Peyer's patch (tissue), 4 donors: ENCODE measurements around the gene FASTK. TPM values are rescaled to one million over a fixed set of nuclear protein-coding genes. Genes with fewer than 3 reads are reported as not detected.

Experiments
- DNase-seq, 3 donors: peaks; one replicate each; pipeline ENCODE4 v3.0.0-alpha.2; 2017 to 2019
- H3K27ac ChIP-seq, 4 donors: fragments of 200-600 bp; sonication (generic); one replicate each; pipeline ENCODE4 v1.5.1; 2016 to 2019
- H3K27me3 ChIP-seq, 2 donors: fragments of 200-600 bp; sonication (generic); one replicate each; pipeline ENCODE4 v1.5.1; 2019
- H3K36me3 ChIP-seq, 3 donors: fragments of 200-600 bp; sonication (generic); one replicate each; pipeline ENCODE4 v1.5.1; 2016 to 2019
- H3K4me1 ChIP-seq, 4 donors: fragments of 200-600 bp; sonication (generic); one replicate each; pipeline ENCODE4 v1.5.1; 2016 to 2019
- H3K4me3 ChIP-seq, 4 donors: fragments of 200-600 bp; sonication (generic); 1 replicate in 3 of 4; 2 replicates in 1 of 4; pipeline ENCODE4 v1.5.1; 2016 to 2019; ENCODE audit warnings: mild to moderate bottlenecking in 1 of 4
- H3K9me3 ChIP-seq, 4 donors: fragments of 200-600 bp; sonication (generic); one replicate each; pipeline ENCODE4 v1.5.1; 2016 to 2019; ENCODE audit warnings: mild to moderate bottlenecking in 1 of 4
- CTCF ChIP-seq, 6 experiments: fragments of 450-650 bp in 4 of 6; fragments of 200-600 bp in 2 of 6; sonication (generic) in 1 of 6; IDR thresholded peaks; one replicate each; pipeline ENCODE4 v1.5.1; 2017 to 2019; ENCODE audit warnings: antibody characterized with exemption in 6 of 6, mild to moderate bottlenecking in 3 of 6, moderate library complexity in 1 of 6
- POLR2A ChIP-seq, 2 donors: fragments of 450-650 bp; IDR thresholded peaks; one replicate each; pipeline ENCODE4 v1.5.1; 2017; ENCODE audit warnings: antibody characterized with exemption in 2 of 2, mild to moderate bottlenecking in 2 of 2, moderate library complexity in 2 of 2
- total RNA-seq, 4 donors: library from RNA; depleted of rRNA; stranded (reverse); fragments of >200 nt; gene quantifications; one replicate each; pipeline ENCODE4 v1.1.0, GENCODE V29; 2016

Gene FASTK
- total RNA-seq, 4 donors from 2014 or later = 99.0 to 239 (median 158) TPM

- TF ChIP-seq POLR2A (IDR thresholded peaks at IDR 0.05) (no peak), CTCF (IDR thresholded peaks at IDR 0.05) (no peak)
These were observed 19.0 kb upstream of the FASTK start for GRCh38 chr7:151099486-151100211.

GRCh38 chr7:151095828-151096475 is 15.3 kb upstream of the FASTK start:
- Histone ChIP-seq H3K36me3 (peaks cover 0 to 5% (median 0%) of the 10 kb centered on the region in 3 donors), H3K4me3 (no peak overlapping the region), H3K4me1 (peaks cover 0 to 20% (median 0%) of the 10 kb centered on the region in 4 donors), H3K27ac (no peak overlapping the region), H3K9me3 (no peaks in the 10 kb centered on the region), H3K27me3 (no peaks in the 10 kb centered on the region)
- TF ChIP-seq POLR2A (IDR thresholded peaks at IDR 0.05) = no peak
- no peak for TF ChIP-seq CTCF (IDR thresholded peaks at IDR 0.05)
- DNase-seq = no peak

More at GRCh38 chr7:151099486-151100211, 19.0 kb upstream of the FASTK start:
- H3K9me3 ChIP-seq = no peaks in the 10 kb centered on the region
- peaks cover 0 to 17% (median 0%) of the 10 kb centered on the region in 4 donors for H3K4me1 ChIP-seq
- no peak for DNase-seq
- no peaks in the 10 kb centered on the region for H3K27me3 ChIP-seq
- H3K27ac ChIP-seq = no peak overlapping the region
- H3K4me3 ChIP-seq = no peak overlapping the region
- H3K36me3 ChIP-seq = peaks cover 0 to 4% (median 0%) of the 10 kb centered on the region in 3 donors

DNA sequence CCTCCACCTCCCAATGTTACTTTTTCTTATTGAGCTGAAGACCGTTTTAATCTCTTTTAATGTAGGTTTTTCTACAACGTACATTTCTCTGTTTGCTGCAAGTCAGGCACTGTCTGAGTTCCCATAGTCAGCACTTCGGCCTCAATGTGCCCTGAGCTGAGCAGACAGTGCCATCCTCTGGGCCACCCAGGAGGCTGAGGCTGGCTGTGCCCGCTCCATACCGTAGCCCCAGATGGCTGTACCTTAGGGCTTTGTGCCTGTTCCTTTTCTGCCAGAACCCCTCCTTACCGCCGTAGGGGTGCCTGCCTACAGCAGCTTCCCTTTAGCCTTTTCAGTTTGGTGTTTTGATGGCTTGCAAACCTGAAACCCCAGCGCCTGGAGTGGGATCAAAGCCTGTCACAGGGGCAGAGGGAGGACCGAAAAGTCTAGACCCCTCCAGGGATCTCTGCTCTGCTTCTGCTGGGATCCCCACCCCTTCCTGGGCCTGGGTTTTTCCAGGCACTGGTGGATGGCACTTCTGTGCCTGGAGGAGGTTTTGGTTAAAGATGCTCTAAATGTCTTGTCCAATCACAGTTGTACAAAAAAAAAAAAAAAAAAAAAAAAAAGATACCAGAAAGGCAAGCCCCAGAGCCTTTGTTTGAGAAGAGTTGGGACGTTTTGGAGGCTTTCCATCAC is 14.7 kb upstream of the FASTK start:
- Histone ChIP-seq H3K4me1 (peaks cover 0 to 24% (median 0%) of the 10 kb centered on the region in 4 donors), H3K36me3 (peaks cover 0 to 5% (median 0%) of the 10 kb centered on the region in 3 donors), H3K9me3 (no peaks in the 10 kb centered on the region), H3K27ac (no peak overlapping the region), H3K27me3 (no peaks in the 10 kb centered on the region), H3K4me3 (no peak overlapping the region)
- DNase-seq = no peak
- TF ChIP-seq CTCF (IDR thresholded peaks at IDR 0.05) = no peak
- no peak for TF ChIP-seq POLR2A (IDR thresholded peaks at IDR 0.05)

GRCh38 chr7:151094675-151095074 is 14.1 kb upstream of the FASTK start:
- TF ChIP-seq POLR2A (IDR thresholded peaks at IDR 0.05) (no peak), CTCF (IDR thresholded peaks at IDR 0.05) (no peak)

GRCh38 chr7:151093748-151094147 is 13.1 kb upstream of the FASTK start:
- no peaks in the 10 kb centered on the region for H3K27me3 ChIP-seq
- H3K4me1 ChIP-seq = peaks cover 0 to 31% (median 0%) of the 10 kb centered on the region in 4 donors

More at GRCh38 chr7:151094675-151095074, 14.1 kb upstream of the FASTK start:
- no peaks in the 10 kb centered on the region for H3K27me3 ChIP-seq
- no peak overlapping the region for H3K4me3 ChIP-seq
- peaks cover 0 to 24% (median 0%) of the 10 kb centered on the region in 4 donors for H3K4me1 ChIP-seq
- no peaks in the 10 kb centered on the region for H3K9me3 ChIP-seq
- DNase-seq = no peak
- no peak overlapping the region for H3K27ac ChIP-seq
- H3K36me3 ChIP-seq = peaks cover 0 to 5% (median 0%) of the 10 kb centered on the region in 3 donors

More at GRCh38 chr7:151093748-151094147, 13.1 kb upstream of the FASTK start:
- TF ChIP-seq POLR2A (IDR thresholded peaks at IDR 0.05) (no peak), CTCF (IDR thresholded peaks at IDR 0.05) (no peak)
- Histone ChIP-seq H3K27ac (no peak overlapping the region), H3K9me3 (no peaks in the 10 kb centered on the region), H3K4me3 (no peak overlapping the region), H3K36me3 (peaks cover 0 to 5% (median 0%) of the 10 kb centered on the region in 3 donors)
- DNase-seq = no peak
